GM12801 (cell line): ENCODE measurements around the gene UPK1A.

ENCODE experiments used
- CTCF ChIP-seq: IDR thresholded peaks from one replicate; pipeline ENCODE4 v1.5.1; 2011; ENCODE audit warnings: control low read depth; ENCODE audit not compliant: insufficient read length; ENCODE audit errors: extremely low read depth

The UPK1A gene

GRCh38 chr19:35644987-35645679, 21.2 kb upstream of the UPK1A start:
- no peak for TF ChIP-seq CTCF

- no peak for TF ChIP-seq CTCF
These were observed 20.4 kb upstream of the UPK1A start for GRCh38 chr19:35645680-35646511.

GRCh38 chr19:35648017-35648961, 18.0 kb upstream of the UPK1A start, which contains the start of gene COX6B1:
COX6B1 (plus strand) TSS chr19:35648323; CDS start chr19:35651244, 2,921 bp downstream.
- no peak for TF ChIP-seq CTCF

GRCh38 chr19:35650581-35650980, 15.7 kb upstream of the UPK1A start:
- TF ChIP-seq CTCF = no peak

- no peak for TF ChIP-seq CTCF
These were observed 10.7 kb upstream of the UPK1A start for GRCh38 chr19:35655600-35655999.

GRCh38 chr19:35656700-35657099, 9.6 kb upstream of the UPK1A start:
- no peak for TF ChIP-seq CTCF
